ENCODE data around the gene OCA2. TPM values are rescaled to one million over a fixed set of nuclear protein-coding genes. Genes with fewer than 3 reads are reported as not detected.
A peak's percentile ranks its signal among the peaks of the same experiment; 100 is the strongest.

The OCA2 gene
- total and polyA plus RNA-seq, 2 of the 8 experiments (the other 6 are each of a cell fraction or from before 2014, with no cell fraction given): 0.20 TPM

GRCh38 chr15:27804569-27805260, 294.4 kb downstream of the OCA2 start:
- Histone ChIP-seq H3K14ac (ENCODE audit: insufficient read length) (no peak overlapping the region), H3K4ac (replicated peaks; ENCODE audit: insufficient read length, low read depth, low read length) (no peak overlapping the region), H3K4me2 (ENCODE audit: insufficient read depth in 1 of 2, low read depth in 2 of 2, low read length in 2 of 2) (no peak overlapping the region), H3K23ac (ENCODE audit: insufficient read length) (no peak overlapping the region), H2BK120ac (replicated peaks; ENCODE audit: low read depth, low read length) (no peak overlapping the region), H3K23me2 (ENCODE audit: low read depth, low read length) (no peaks in the 10 kb centered on the region), H4K5ac (ENCODE audit: insufficient read length, low read depth, low read length) (no peak overlapping the region), H2AK5ac (ENCODE audit: low read depth, low read length) (no peak overlapping the region), H3K4me3 (ENCODE audit: extremely low read depth in 1 of 4, insufficient read depth in 2 of 4, low read depth in 3 of 4, low read length in 4 of 4) (no peak overlapping the region), H2BK15ac (ENCODE audit: low read length) (no peak overlapping the region), H3K56ac (replicated peaks; ENCODE audit: insufficient read length, low read depth, low read length) (no peak overlapping the region), H3K18ac (ENCODE audit: extremely low read depth, low read length) (no peak overlapping the region; the same call in 1 of the 2 replicates), H4K8ac (ENCODE audit: extremely low read depth, insufficient read depth, low read length) (peak overlapping the region; percentile 68; the same call in 1 of the 2 replicates), H3K9me3 (ENCODE audit: insufficient read depth in 2 of 2, low read depth in 1 of 2, low read length in 1 of 2) (no peaks in the 10 kb centered on the region), H3K79me1 (ENCODE audit: low read depth, low read length) (no peaks in the 10 kb centered on the region), H4K20me1 (replicated peaks in 1 of 2; ENCODE audit: control insufficient read depth in 1 of 2, insufficient read depth in 2 of 2, low read length in 2 of 2) (no peaks in the 10 kb centered on the region), H2AFZ (ENCODE audit: low read length) (0 out of 2 replicates have a peak overlapping the region, but pooled peaks have one; percentile 5), H3K27ac (ENCODE audit: low read depth, low read length) (no peak overlapping the region), H3K4me1 (replicated peaks in 1 of 4; ENCODE audit: control insufficient read depth in 3 of 4, insufficient read depth in 4 of 4, low read length in 3 of 4) (peaks cover 0 to 4% (median 0%) of the 10 kb centered on the region in 4 experiments; a peak in 1 of 7 replicates), H4K91ac (replicated peaks; ENCODE audit: insufficient read length, low read length) (no peak overlapping the region), H2BK5ac (ENCODE audit: low read depth, low read length) (no peak overlapping the region), H3K27me3 (replicated peaks in 1 of 4; ENCODE audit: control insufficient read depth in 3 of 4, extremely low read depth in 1 of 4, insufficient read depth in 3 of 4, low read length in 3 of 4) (no peaks in the 10 kb centered on the region), H3K79me2 (ENCODE audit: control insufficient read depth in 1 of 2, insufficient read depth in 2 of 2, low read length in 2 of 2) (no peaks in the 10 kb centered on the region), H2BK12ac (ENCODE audit: low read depth, low read length) (no peak overlapping the region), H3K9ac (replicated peaks in 1 of 4; ENCODE audit: extremely low read depth in 1 of 4, low read depth in 3 of 4, low read length in 3 of 4) (no peak overlapping the region), H3K36me3 (ENCODE audit: control insufficient read depth in 2 of 4, insufficient read depth in 4 of 4, low read length in 3 of 4) (no peaks in the 10 kb centered on the region), H2BK20ac (ENCODE audit: low read length) (no peak overlapping the region)
- FAIRE-seq (no peak), DNase-seq (ENCODE audit: low read depth in 1 of 2, low spot score in 2 of 2) (no peak)
- ChIA-PET CTCF (ENCODE audit: partially characterized antibody) (interaction anchor here (0.7 to 1.3 kb wide), 2 partner anchors 13 to 241 kb away, joined by 3 to 4 read pairs; no protein-coding TSS in a partner anchor), POLR2A (ENCODE audit: partially characterized antibody) (no interaction called here)
- 97% methylated on average over 23 of the region's 30 CpGs; no CpG with 5 or more reads in 1 of the 2 experiments for WGBS, 2 experiments (ENCODE audit: extremely low coverage in 1 of 2, insufficient coverage in 1 of 2, insufficient read length in 1 of 2, insufficient replicate concordance in 2 of 2, low coverage in 1 of 2, low lambda C conversion rate in 2 of 2, missing lambda C conversion rate in 1 of 2)
- no peak for TF ChIP-seq ZNF274 (IDR thresholded peaks at IDR 0.05; ENCODE audit: borderline replicate concordance, extremely low read depth, low read length)
- TF ChIP-seq EZH2 (IDR thresholded peaks at IDR 0.05; ENCODE audit: low read depth, low read length, severe bottlenecking): no peak
- no peak for TF ChIP-seq YY1 (IDR thresholded peaks at IDR 0.05; ENCODE audit: low read depth, low read length)
- no peak for TF ChIP-seq POU5F1 (IDR thresholded peaks at IDR 0.05; ENCODE audit: low read depth, low read length)
- no peak for TF ChIP-seq TEAD4 (IDR thresholded peaks at IDR 0.05; ENCODE audit: low read depth, low read length)
- no peak for TF ChIP-seq KDM4A (IDR thresholded peaks at IDR 0.05; ENCODE audit: low read depth, low read length, severe bottlenecking)
- TF ChIP-seq ASH2L (IDR thresholded peaks at IDR 0.05; ENCODE audit: low read length): no peak
- TF ChIP-seq RBBP5 (IDR thresholded peaks at IDR 0.05; ENCODE audit: borderline replicate concordance, low read depth, low read length): no peak
- TF ChIP-seq TAF7 (optimal IDR thresholded peaks at IDR 0.05; ENCODE audit: borderline replicate concordance, low read depth, low read length): no peak
- no peak for TF ChIP-seq KDM1A (IDR thresholded peaks at IDR 0.05; ENCODE audit: borderline replicate concordance, low read length)
- TF ChIP-seq SIRT6 (IDR thresholded peaks at IDR 0.05; ENCODE audit: low read length): no peak

All from H1 (cell line).